DND-41 (cell line): Measurements from ENCODE around the gene CHMP5.

Experiments
- CTCF ChIP-seq: IDR thresholded peaks from 2 replicates; pipeline ENCODE4 v1.5.1; 2012; ENCODE audit warnings: borderline replicate concordance, low read length, moderate library complexity, mild to moderate bottlenecking; ENCODE audit not compliant: poor library complexity, severe bottlenecking; ENCODE audit errors: extremely low read depth
- EZH2 ChIP-seq: IDR thresholded peaks from 3 replicates; pipeline ENCODE4 v1.6.1; 2012; ENCODE audit warnings: borderline replicate concordance, low read depth, mild to moderate bottlenecking, moderate library complexity, low read length, inconsistent platforms; ENCODE audit not compliant: severe bottlenecking

- no peak for TF ChIP-seq CTCF
- no peak for TF ChIP-seq EZH2
These were observed 19.5 kb upstream of the CHMP5 start for GRCh38 chr9:33245341-33245740.
